Panc1 (cell line): ENCODE measurements around the gene MSI2. TPM values are rescaled to one million over a fixed set of nuclear protein-coding genes. Genes with fewer than 3 reads are reported as not detected.

ENCODE experiments used
- ATAC-seq: fragments of 200-7000 bp; cut with Tn5 transposase; 2 replicates; pipeline ENCODE4 v1.9.1; 2020; ENCODE audit warnings: mild to moderate bottlenecking, moderate library complexity
- BruUV-seq: library from RNA; stranded (reverse); fragments of 400-500 nt; replicated peaks from 2 replicates; lab custom pipeline; 2021; lab: Mats Ljungman, UMichigan
- CTCF ChIA-PET: fragments of 300-600 bp; sonication (Branson Sonifier 250); formaldehyde crosslinking; loops from one replicate; lab custom pipeline; 2022; ENCODE audit warnings: antibody characterized with exemption; lab: Charles Lee
- POLR2A ChIA-PET: fragments of 300-600 bp; sonication (Branson Sonifier 250); formaldehyde crosslinking; loops from one replicate; lab custom pipeline; 2022; ENCODE audit warnings: antibody characterized with exemption; lab: Charles Lee
- DNase-seq: peaks from one replicate; pipeline ENCODE4 v3.0.0-alpha.2; 2010; ENCODE audit warnings: low read depth, low spot score
- H3K27ac ChIP-seq: 2 replicates; pipeline ENCODE4 v1.5.1; 2011; ENCODE audit warnings: mild to moderate bottlenecking, low read length, inconsistent platforms
- H3K27me3 ChIP-seq: fragments of 200-500 bp; sonication (Bioruptor generic); 2 replicates; pipeline ENCODE4 v1.6.0; 2014; ENCODE audit warnings: low read length, inconsistent platforms; ENCODE audit not compliant: control insufficient read depth, insufficient read depth
- H3K36me3 ChIP-seq: fragments of 200-500 bp; sonication (Bioruptor generic); 2 replicates; pipeline ENCODE4 v1.5.1; 2014; ENCODE audit warnings: inconsistent platforms, mild to moderate bottlenecking, low read length, moderate library complexity; ENCODE audit not compliant: control insufficient read depth, insufficient read depth
- H3K4me1 ChIP-seq: 2 replicates; pipeline ENCODE4 v1.5.1; 2011; ENCODE audit warnings: inconsistent platforms, mild to moderate bottlenecking, low read length, moderate library complexity; ENCODE audit not compliant: control insufficient read depth, insufficient read depth
- H3K4me3 ChIP-seq, 2 experiments: 2 replicates each; pipeline ENCODE4 v1.5.1; 2011 to 2012; ENCODE audit warnings: low read depth in 2 of 2, low read length in 2 of 2, mild to moderate bottlenecking in 2 of 2, inconsistent platforms in 1 of 2, moderate library complexity in 1 of 2
- H3K9me3 ChIP-seq: fragments of 200-500 bp; sonication (Bioruptor generic); 2 replicates; pipeline ENCODE4 v1.5.1; 2014; ENCODE audit warnings: low read depth, mild to moderate bottlenecking, inconsistent platforms, low read length, moderate library complexity; ENCODE audit not compliant: control insufficient read depth, insufficient read depth
- POLR2AphosphoS5 ChIP-seq: IDR thresholded peaks from 2 replicates; pipeline ENCODE4 v1.6.1; 2012; ENCODE audit warnings: mild to moderate bottlenecking, low read depth, low read length, moderate library complexity
- SIN3A ChIP-seq: IDR thresholded peaks from 2 replicates; pipeline ENCODE4 v1.6.1; 2012; ENCODE audit warnings: low read depth, mild to moderate bottlenecking, low read length, moderate library complexity, borderline replicate concordance; ENCODE audit not compliant: insufficient read depth
- TCF7L2 ChIP-seq: IDR thresholded peaks from 2 replicates; pipeline ENCODE4 v1.6.1; 2011; ENCODE audit warnings: mild to moderate bottlenecking, low read depth, low read length, inconsistent platforms
- in situ Hi-C: cut with HindIII; loops from 2 replicates; pipeline ENCODE4 v1.10.0; 2016; ENCODE audit warnings: low sequenced_read_pairs, low pct_unique_long_range_greater_than_20kb
- intact Hi-C: fragments of 100-400 bp; cut with micrococcal nuclease; formaldehyde crosslinking; loops from one replicate; pipeline ENCODE4 v1.10.0; 2022; ENCODE audit not compliant: unreplicated experiment
- total RNA-seq: library from RNA; stranded (reverse); gene quantifications from one replicate; pipeline ENCODE4 v1.2.1, GENCODE V29; 2021; ENCODE audit not compliant: unreplicated experiment
- TF ChIP-seq, protein P1 (sequence below), 2 experiments: IDR thresholded peaks; 2 replicates each; pipeline ENCODE4 v1.6.1; 2011 to 2012; ENCODE audit warnings: low read depth in 2 of 2, control low read depth in 1 of 2, low read length in 1 of 2, mild to moderate bottlenecking in 1 of 2, moderate library complexity in 1 of 2; ENCODE audit not compliant: insufficient read depth in 1 of 2
- TF ChIP-seq, protein P2 (sequence below): fragments of 450-650 bp; IDR thresholded peaks from 2 replicates; pipeline ENCODE4 v1.5.1; 2017; ENCODE audit warnings: mild to moderate bottlenecking

Gene MSI2
- total RNA-seq, 1 experiment from 2014 or later = 38.5 TPM

DNA sequence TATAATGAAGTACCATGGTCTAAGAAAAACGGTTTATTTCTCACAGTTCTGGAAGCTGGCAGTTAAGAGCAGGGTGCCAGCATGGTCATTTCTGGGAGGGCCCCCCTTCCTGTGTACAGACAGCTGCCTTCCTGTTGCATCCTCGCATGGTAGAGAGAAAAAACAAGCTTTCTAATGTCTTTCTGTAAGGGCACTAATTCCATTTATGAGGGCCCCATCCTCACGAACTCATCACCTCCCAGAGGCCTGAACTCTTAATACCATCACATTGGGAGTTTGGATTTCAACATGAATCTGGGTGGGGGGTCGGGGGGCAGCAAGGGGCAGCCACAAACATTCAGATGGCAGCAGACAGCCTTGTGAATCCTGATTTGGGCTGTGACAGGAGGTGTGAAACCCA is 339.1 kb downstream of the MSI2 start:
- CTCF ChIA-PET = no interaction called here

DNA sequence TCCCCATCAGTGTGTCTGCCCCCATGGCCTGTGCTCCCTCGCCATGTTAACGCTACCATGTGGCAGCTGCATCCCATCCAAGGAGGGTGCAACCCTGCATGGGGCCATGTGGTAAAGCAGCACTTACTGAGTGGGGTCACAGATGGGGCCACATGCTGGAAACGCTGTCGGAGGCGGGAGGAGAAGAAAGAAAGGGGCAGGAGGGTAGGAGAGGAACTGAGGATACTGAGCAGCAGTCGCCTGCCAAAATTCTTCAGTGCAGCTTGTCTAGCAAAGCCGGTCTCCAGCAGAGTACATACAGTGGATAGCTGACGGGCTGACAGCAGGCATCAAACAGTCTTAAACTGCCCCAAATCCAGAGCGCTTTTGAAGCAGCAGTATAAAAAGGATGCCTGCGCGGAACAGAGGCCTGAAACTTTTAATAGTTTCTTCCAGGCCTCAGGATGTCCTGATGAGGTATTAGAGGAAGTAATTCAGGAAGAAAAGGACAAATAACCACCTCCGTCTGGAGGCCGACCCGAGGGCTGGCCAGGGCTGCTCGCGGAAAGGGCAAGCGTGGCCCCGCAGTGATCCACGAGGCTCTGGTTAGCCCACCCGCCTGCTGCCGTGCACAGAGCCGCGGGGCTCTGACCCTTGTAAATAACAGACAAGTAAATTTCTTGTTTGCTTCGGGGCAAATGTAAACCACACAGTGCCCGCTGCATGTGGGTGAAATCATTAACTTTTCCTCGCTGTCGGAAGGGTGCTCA is 339.8 kb downstream of the MSI2 start:
- in situ Hi-C loops = no loop called here
- TF ChIP-seq SIN3A = no peak
- no peak for DNase-seq
- no peaks in the 10 kb centered on the region for H3K27me3 ChIP-seq
- H3K36me3 ChIP-seq = no peaks in the 10 kb centered on the region
- no peaks in the 10 kb centered on the region for H3K4me1 ChIP-seq
- CTCF ChIA-PET = interaction anchor here (1.9 kb wide), 1 partner anchor 238 kb away, joined by 5 read pairs; no protein-coding TSS in a partner anchor
- no TSS peak for BruUV-seq
- ATAC-seq = no peak
- no peak overlapping the region for H3K27ac ChIP-seq
- POLR2A ChIA-PET = no interaction called here
- intact Hi-C loops = loop anchor here (2.0 to 10.0 kb wide), 3 partner anchors 77 to 519 kb away; no protein-coding TSS in a partner anchor
- no peak overlapping the region for H3K4me3 ChIP-seq
- H3K9me3 ChIP-seq = no peaks in the 10 kb centered on the region

More for the DNA sequence above, 339.1 kb downstream of the MSI2 start:
- intact Hi-C loops = loop anchor here (10.0 kb wide), 2 partner anchors 461 to 519 kb away; no protein-coding TSS in a partner anchor
- no peak for DNase-seq
- Histone ChIP-seq H3K27me3 (no peaks in the 10 kb centered on the region), H3K4me3 (no peak overlapping the region), H3K4me1 (no peaks in the 10 kb centered on the region), H3K27ac (no peak overlapping the region), H3K36me3 (no peaks in the 10 kb centered on the region), H3K9me3 (no peaks in the 10 kb centered on the region)
- in situ Hi-C loops = no loop called here
- no peak for ATAC-seq
- POLR2A ChIA-PET = no interaction called here
- BruUV-seq = no TSS peak
- TF ChIP-seq, protein P1, sequence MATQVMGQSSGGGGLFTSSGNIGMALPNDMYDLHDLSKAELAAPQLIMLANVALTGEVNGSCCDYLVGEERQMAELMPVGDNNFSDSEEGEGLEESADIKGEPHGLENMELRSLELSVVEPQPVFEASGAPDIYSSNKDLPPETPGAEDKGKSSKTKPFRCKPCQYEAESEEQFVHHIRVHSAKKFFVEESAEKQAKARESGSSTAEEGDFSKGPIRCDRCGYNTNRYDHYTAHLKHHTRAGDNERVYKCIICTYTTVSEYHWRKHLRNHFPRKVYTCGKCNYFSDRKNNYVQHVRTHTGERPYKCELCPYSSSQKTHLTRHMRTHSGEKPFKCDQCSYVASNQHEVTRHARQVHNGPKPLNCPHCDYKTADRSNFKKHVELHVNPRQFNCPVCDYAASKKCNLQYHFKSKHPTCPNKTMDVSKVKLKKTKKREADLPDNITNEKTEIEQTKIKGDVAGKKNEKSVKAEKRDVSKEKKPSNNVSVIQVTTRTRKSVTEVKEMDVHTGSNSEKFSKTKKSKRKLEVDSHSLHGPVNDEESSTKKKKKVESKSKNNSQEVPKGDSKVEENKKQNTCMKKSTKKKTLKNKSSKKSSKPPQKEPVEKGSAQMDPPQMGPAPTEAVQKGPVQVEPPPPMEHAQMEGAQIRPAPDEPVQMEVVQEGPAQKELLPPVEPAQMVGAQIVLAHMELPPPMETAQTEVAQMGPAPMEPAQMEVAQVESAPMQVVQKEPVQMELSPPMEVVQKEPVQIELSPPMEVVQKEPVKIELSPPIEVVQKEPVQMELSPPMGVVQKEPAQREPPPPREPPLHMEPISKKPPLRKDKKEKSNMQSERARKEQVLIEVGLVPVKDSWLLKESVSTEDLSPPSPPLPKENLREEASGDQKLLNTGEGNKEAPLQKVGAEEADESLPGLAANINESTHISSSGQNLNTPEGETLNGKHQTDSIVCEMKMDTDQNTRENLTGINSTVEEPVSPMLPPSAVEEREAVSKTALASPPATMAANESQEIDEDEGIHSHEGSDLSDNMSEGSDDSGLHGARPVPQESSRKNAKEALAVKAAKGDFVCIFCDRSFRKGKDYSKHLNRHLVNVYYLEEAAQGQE (IDR thresholded peaks at IDR 0.05; ENCODE audit: insufficient read depth in 1 of 2, low read depth in 2 of 2, low read length in 1 of 2) = no peak
- TF ChIP-seq TCF7L2 (no peak), POLR2AphosphoS5 (no peak), SIN3A (no peak)
- TF ChIP-seq, protein P2, sequence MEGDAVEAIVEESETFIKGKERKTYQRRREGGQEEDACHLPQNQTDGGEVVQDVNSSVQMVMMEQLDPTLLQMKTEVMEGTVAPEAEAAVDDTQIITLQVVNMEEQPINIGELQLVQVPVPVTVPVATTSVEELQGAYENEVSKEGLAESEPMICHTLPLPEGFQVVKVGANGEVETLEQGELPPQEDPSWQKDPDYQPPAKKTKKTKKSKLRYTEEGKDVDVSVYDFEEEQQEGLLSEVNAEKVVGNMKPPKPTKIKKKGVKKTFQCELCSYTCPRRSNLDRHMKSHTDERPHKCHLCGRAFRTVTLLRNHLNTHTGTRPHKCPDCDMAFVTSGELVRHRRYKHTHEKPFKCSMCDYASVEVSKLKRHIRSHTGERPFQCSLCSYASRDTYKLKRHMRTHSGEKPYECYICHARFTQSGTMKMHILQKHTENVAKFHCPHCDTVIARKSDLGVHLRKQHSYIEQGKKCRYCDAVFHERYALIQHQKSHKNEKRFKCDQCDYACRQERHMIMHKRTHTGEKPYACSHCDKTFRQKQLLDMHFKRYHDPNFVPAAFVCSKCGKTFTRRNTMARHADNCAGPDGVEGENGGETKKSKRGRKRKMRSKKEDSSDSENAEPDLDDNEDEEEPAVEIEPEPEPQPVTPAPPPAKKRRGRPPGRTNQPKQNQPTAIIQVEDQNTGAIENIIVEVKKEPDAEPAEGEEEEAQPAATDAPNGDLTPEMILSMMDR = no peak

DNA sequence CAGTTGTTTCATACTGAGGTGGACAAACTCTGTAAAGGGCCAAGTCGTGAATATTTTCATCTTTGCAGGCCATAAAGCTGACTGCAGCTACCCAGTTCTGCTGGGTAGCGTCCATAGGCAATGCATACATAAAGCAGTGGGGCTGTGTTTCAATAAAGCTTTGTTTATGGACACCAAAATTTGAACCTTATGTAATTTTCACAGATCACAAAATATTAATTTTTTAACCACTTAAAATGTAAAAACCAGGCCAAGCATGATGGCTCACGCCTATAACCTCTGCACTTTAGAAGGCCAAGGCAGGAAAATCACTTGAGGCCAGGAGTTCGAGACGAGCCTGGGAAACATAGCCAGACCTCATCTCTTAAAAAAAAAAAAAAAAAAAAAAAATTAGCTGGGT is 340.8 kb downstream of the MSI2 start:
- ATAC-seq = no peak
- intact Hi-C loops (loop anchor here (2.0 to 10.0 kb wide), 3 partner anchors 76 to 518 kb away; no protein-coding TSS in a partner anchor), in situ Hi-C loops (no loop called here)
- H3K4me1 ChIP-seq = no peaks in the 10 kb centered on the region
- ChIA-PET POLR2A (no interaction called here), CTCF (interaction anchor here (1.1 to 2.8 kb wide), 4 partner anchors 8 to 237 kb away, joined by 3 to 20 read pairs (median 4); no protein-coding TSS in a partner anchor)
- DNase-seq = no peak
- H3K27me3 ChIP-seq = no peaks in the 10 kb centered on the region
- no peak overlapping the region for H3K4me3 ChIP-seq
- no peaks in the 10 kb centered on the region for H3K9me3 ChIP-seq
- no TSS peak for BruUV-seq
- TF ChIP-seq POLR2AphosphoS5 = no peak
- H3K36me3 ChIP-seq = no peaks in the 10 kb centered on the region
- H3K27ac ChIP-seq = no peak overlapping the region
